ENCODE data around the gene FOXN4. TPM values are rescaled to one million over a fixed set of nuclear protein-coding genes. Genes with fewer than 3 reads are reported as not detected.

Gene FOXN4
- total and polyA plus RNA-seq, 2 experiments from 2014 or later: 0.15 to 2.5 TPM

DNA sequence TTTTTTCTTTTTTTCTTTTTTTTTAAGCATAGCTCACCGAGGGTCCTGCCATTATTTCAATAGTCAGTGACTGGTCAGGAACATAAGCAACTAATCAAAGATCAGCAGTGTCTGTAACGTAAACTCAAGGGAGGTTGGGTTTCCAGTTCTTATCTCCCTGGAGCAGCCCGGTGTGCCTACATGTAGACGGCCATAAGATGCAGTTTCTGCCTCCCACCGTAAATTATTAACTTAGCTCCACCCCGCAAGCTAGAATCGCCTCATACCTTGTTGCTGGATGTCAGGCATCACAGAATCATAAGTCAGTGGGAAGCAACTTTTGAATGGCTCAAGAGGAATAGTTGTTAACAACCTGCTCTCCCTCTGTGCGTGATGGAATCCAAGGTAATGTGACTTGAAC lies 38.5 kb upstream of the FOXN4 start, which contains the start of gene MYO1H:
Gene MYO1H, plus strand, starts transcription at position 312 of the 400 bp plus-strand sequence. Its CDS starts 61 bp downstream, at position 373.
- TF ChIP-seq, protein P1, sequence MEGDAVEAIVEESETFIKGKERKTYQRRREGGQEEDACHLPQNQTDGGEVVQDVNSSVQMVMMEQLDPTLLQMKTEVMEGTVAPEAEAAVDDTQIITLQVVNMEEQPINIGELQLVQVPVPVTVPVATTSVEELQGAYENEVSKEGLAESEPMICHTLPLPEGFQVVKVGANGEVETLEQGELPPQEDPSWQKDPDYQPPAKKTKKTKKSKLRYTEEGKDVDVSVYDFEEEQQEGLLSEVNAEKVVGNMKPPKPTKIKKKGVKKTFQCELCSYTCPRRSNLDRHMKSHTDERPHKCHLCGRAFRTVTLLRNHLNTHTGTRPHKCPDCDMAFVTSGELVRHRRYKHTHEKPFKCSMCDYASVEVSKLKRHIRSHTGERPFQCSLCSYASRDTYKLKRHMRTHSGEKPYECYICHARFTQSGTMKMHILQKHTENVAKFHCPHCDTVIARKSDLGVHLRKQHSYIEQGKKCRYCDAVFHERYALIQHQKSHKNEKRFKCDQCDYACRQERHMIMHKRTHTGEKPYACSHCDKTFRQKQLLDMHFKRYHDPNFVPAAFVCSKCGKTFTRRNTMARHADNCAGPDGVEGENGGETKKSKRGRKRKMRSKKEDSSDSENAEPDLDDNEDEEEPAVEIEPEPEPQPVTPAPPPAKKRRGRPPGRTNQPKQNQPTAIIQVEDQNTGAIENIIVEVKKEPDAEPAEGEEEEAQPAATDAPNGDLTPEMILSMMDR (IDR thresholded peaks at IDR 0.05; ENCODE audit: low read depth, low read length): no peak
- H3K4me1 ChIP-seq (ENCODE audit: low read depth): no peaks in the 10 kb centered on the region
- H3K27ac ChIP-seq: no peak within 1 kb of the TSS
- H3K36me3 ChIP-seq: no peaks in the 10 kb centered on the region
- DNase-seq (ENCODE audit: low read depth in 1 of 2, low spot score in 1 of 2): no peak
- peaks cover 6% of the 10 kb centered on the region for H3K27me3 ChIP-seq
- H3K4me3 ChIP-seq: no peak within 1 kb of the TSS
- no peaks in the 10 kb centered on the region for H3K9me3 ChIP-seq (ENCODE audit: low read depth)

DNA sequence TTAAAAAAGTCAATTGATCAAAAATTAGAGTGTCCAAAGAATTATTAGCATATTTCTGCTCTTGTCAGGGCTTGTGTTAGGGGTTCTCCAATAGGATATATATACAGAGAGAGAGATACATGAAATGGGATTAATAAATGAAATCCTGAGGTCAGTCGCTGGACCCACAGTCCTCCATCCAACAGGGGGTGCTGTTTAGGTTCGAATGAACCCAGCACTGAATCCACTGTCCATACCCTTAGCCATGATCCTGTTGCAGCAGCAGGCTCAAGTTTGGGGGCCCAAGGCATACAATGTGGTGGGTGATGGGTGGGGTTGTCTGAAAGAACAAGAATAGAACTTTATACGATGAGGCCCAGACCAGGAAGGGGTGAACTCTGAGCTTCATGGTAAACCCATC lies 37.8 kb upstream of the FOXN4 start:
- Histone ChIP-seq H3K36me3 (no peaks in the 10 kb centered on the region), H3K9me3 (ENCODE audit: low read depth) (no peaks in the 10 kb centered on the region), H3K27me3 (no peaks in the 10 kb centered on the region)

DNA sequence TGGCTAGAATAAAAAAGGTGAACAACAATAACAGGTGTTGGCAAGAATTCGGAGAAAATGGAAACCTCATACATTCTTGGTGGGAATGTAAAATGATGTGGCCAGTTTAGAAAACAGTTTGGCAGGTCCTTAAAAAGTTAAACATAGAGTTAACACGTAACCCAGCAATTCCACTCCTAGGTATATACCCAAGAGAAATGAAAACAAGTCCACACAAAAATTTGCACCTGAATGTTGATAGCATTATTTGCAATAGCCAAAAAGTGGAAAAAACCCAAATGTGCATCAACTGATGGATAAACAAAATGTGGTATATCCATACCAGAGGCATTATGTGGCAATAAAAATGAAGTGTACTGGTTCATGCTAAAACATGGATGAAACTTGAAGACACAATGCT lies 36.3 kb upstream of the FOXN4 start:
- H3K27me3 ChIP-seq: no peaks in the 10 kb centered on the region
- H3K4me1 ChIP-seq (ENCODE audit: low read depth): no peaks in the 10 kb centered on the region
- no peaks in the 10 kb centered on the region for H3K36me3 ChIP-seq
- DNase-seq (ENCODE audit: low read depth in 1 of 2, low spot score in 1 of 2): no peak
- H3K9me3 ChIP-seq (ENCODE audit: low read depth): no peaks in the 10 kb centered on the region
- no peak overlapping the region for H3K4me3 ChIP-seq
- TF ChIP-seq, protein P1 (IDR thresholded peaks at IDR 0.05; ENCODE audit: low read depth, low read length): no peak
- no peak overlapping the region for H3K27ac ChIP-seq

More for the DNA sequence above, 37.8 kb upstream of the FOXN4 start:
- H3K27ac ChIP-seq: no peak overlapping the region
- TF ChIP-seq, protein P1 (IDR thresholded peaks at IDR 0.05; ENCODE audit: low read depth, low read length): no peak
- H3K4me1 ChIP-seq (ENCODE audit: low read depth): no peaks in the 10 kb centered on the region
- no peak overlapping the region for H3K4me3 ChIP-seq
- no peak for DNase-seq (ENCODE audit: low read depth in 1 of 2, low spot score in 1 of 2)

DNA sequence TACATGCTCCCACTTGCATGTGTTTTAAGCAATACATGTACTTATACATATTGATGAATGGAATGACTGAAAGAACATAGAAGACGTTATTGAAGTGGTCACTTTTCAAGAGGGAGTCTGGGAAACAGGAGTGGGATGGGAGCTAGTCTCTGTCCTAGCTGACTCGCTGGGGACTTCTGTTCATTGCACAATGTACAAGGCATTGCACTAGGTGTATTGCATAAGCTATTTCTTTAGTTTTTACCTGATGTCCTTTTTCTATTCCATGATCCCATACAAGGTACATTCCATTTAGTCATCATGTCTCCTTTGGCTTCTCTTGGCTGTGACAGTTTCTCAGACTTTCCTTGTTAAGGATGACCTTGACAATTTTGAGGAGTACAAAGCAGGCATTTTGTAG lies 34.6 kb upstream of the FOXN4 start:
- no peaks in the 10 kb centered on the region for H3K4me1 ChIP-seq (ENCODE audit: low read depth)
- no peaks in the 10 kb centered on the region for H3K36me3 ChIP-seq
- TF ChIP-seq, protein P1 (IDR thresholded peaks at IDR 0.05; ENCODE audit: low read depth, low read length): no peak
- H3K9me3 ChIP-seq (ENCODE audit: low read depth): no peaks in the 10 kb centered on the region
- DNase-seq (ENCODE audit: low read depth in 1 of 2, low spot score in 1 of 2): no peak
- H3K27ac ChIP-seq: no peak overlapping the region
- no peak overlapping the region for H3K4me3 ChIP-seq
- H3K27me3 ChIP-seq: no peaks in the 10 kb centered on the region

DNA sequence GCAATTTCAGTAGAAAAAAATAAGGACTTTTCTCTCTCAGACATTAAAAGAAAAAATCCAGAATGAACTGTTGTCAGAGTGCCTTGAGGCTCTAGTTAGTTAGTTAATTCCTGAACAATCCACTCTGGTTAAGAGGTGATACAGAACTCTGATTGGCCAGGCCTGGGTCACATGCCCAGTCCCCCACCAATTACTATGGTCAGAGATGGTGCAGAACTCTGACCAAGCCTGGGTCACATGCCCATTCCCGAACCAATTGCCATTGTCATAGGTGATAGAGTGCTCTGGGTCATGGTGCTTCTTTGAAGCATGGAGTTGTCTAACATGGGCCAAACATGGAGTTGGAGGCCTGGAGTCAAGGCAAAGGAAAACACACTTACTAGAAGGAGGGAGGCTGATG lies 27.5 kb upstream of the FOXN4 start:
- no peaks in the 10 kb centered on the region for H3K36me3 ChIP-seq
- H3K4me3 ChIP-seq: no peak overlapping the region
- no peak overlapping the region for H3K27ac ChIP-seq
- H3K4me1 ChIP-seq (ENCODE audit: low read depth): no peaks in the 10 kb centered on the region
- DNase-seq (ENCODE audit: low read depth in 1 of 2, low spot score in 1 of 2): no peak
- H3K27me3 ChIP-seq: no peaks in the 10 kb centered on the region
- H3K9me3 ChIP-seq (ENCODE audit: low read depth): no peaks in the 10 kb centered on the region
- TF ChIP-seq, protein P1 (IDR thresholded peaks at IDR 0.05; ENCODE audit: low read depth, low read length): no peak

DNA sequence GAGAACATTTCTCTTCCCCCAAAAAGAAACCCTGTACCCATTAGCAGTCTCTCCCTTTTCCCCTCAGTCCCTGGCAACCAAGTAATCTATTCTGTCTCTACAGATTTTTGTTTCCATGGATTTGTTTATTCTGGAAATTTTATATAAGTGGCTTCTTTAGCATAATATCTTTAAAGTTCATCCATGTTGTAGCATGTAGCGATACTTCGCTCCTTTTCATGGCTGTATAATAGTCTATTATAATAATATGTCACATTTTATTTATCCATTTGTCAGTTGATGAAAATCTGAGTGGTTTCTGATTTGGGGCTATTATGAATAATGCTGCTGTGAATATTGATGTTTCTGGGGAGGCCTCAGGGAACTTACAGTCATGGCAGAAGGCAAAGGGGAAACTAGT lies 25.8 kb upstream of the FOXN4 start:
- Histone ChIP-seq H3K36me3 (no peaks in the 10 kb centered on the region), H3K9me3 (ENCODE audit: low read depth) (no peaks in the 10 kb centered on the region), H3K4me3 (no peak overlapping the region), H3K27me3 (no peaks in the 10 kb centered on the region), H3K4me1 (ENCODE audit: low read depth) (no peaks in the 10 kb centered on the region), H3K27ac (no peak overlapping the region)
- no peak for DNase-seq (ENCODE audit: low read depth in 1 of 2, low spot score in 1 of 2)
- TF ChIP-seq, protein P1 (IDR thresholded peaks at IDR 0.05; ENCODE audit: low read depth, low read length): no peak
